ENCODE measurements around the gene STAU1. TPM values are rescaled to one million over a fixed set of nuclear protein-coding genes. Genes with fewer than 3 reads are reported as not detected.
"Not testable (repeated sequence)": the region's sequence is repeated elsewhere in the genome, so short reads cannot be mapped to it uniquely, and the experiment has no call there.

Gene STAU1
- total RNA-seq, 1 experiment from 2014 or later, result 57.7 TPM

GRCh38 chr20:49210101-49210756, 22.1 kb upstream of the STAU1 start:
- in situ Hi-C loops (cut with HindIII; ENCODE audit: low sequenced_read_pairs), result no loop called here
- DNase-seq (ENCODE audit: low spot score), result no peak

GRCh38 chr20:49207076-49207475, 18.9 kb upstream of the STAU1 start:
- no peak for DNase-seq (ENCODE audit: low spot score)

GRCh38 chr20:49203746-49204145, 15.6 kb upstream of the STAU1 start:
- DNase-seq (ENCODE audit: low spot score), result no peak
- in situ Hi-C loops (cut with HindIII; ENCODE audit: low sequenced_read_pairs), result loop anchor here (5.0 kb wide), 2 partner anchors 39 to 51 kb away; no protein-coding TSS in a partner anchor

More at GRCh38 chr20:49207076-49207475, 18.9 kb upstream of the STAU1 start:
- in situ Hi-C loops (cut with HindIII; ENCODE audit: low sequenced_read_pairs), result no loop called here

- in situ Hi-C loops (cut with HindIII; ENCODE audit: low sequenced_read_pairs), result loop anchor here (5.0 kb wide), 2 partner anchors 39 to 51 kb away; no protein-coding TSS in a partner anchor
- no peak for DNase-seq (ENCODE audit: low spot score)
Measured at GRCh38 chr20:49203011-49203410, 14.9 kb upstream of the STAU1 start.

GRCh38 chr20:49199729-49200293, 11.7 kb upstream of the STAU1 start:
- no peak for DNase-seq (ENCODE audit: low spot score)
- in situ Hi-C loops (cut with HindIII; ENCODE audit: low sequenced_read_pairs), result loop anchor here (5.0 kb wide), 2 partner anchors 42 to 48 kb away; no protein-coding TSS in a partner anchor

- DNase-seq (ENCODE audit: low spot score); in situ Hi-C loops (cut with HindIII; ENCODE audit: low sequenced_read_pairs): not testable (repeated sequence)
Measured at GRCh38 chr20:49192944-49193518, 4.9 kb upstream of the STAU1 start.

GRCh38 chr20:49187330-49187850, 744 bp downstream of the STAU1 start:
- DNase-seq (ENCODE audit: low spot score), result peak; percentile 24
- in situ Hi-C loops (cut with HindIII; ENCODE audit: low sequenced_read_pairs), result loop anchor here (10.0 kb wide), 1 partner anchor 53 kb away; no protein-coding TSS in a partner anchor

- DNase-seq (ENCODE audit: low spot score), result peak; percentile 41
- in situ Hi-C loops (cut with HindIII; ENCODE audit: low sequenced_read_pairs), result loop anchor here (10.0 kb wide), 1 partner anchor 52 kb away; no protein-coding TSS in a partner anchor
Measured at GRCh38 chr20:49186535-49187329, 1.4 kb downstream of the STAU1 start.

- no peak for DNase-seq (ENCODE audit: low spot score)
- in situ Hi-C loops (cut with HindIII; ENCODE audit: low sequenced_read_pairs), result loop anchor here (10.0 kb wide), 1 partner anchor 50 kb away; no protein-coding TSS in a partner anchor
Measured at GRCh38 chr20:49185071-49185761, 2.9 kb downstream of the STAU1 start.

GRCh38 chr20:49184691-49185070, 3.5 kb downstream of the STAU1 start:
- in situ Hi-C loops (cut with HindIII; ENCODE audit: low sequenced_read_pairs), result loop anchor here (10.0 kb wide), 1 partner anchor 50 kb away; no protein-coding TSS in a partner anchor
- no peak for DNase-seq (ENCODE audit: low spot score)

- DNase-seq (ENCODE audit: low spot score), result not testable (repeated sequence)
- in situ Hi-C loops (cut with HindIII; ENCODE audit: low sequenced_read_pairs), result loop anchor here (10.0 kb wide), 1 partner anchor 49 kb away; no protein-coding TSS in a partner anchor
Measured at GRCh38 chr20:49184084-49184501, 4.0 kb downstream of the STAU1 start.

GRCh38 chr20:49183444-49183843, 4.7 kb downstream of the STAU1 start:
- in situ Hi-C loops (cut with HindIII; ENCODE audit: low sequenced_read_pairs), result loop anchor here (10.0 kb wide), 1 partner anchor 49 kb away; no protein-coding TSS in a partner anchor
- no peak for DNase-seq (ENCODE audit: low spot score)

GRCh38 chr20:49181265-49181877, 6.8 kb downstream of the STAU1 start:
- in situ Hi-C loops (cut with HindIII; ENCODE audit: low sequenced_read_pairs), result loop anchor here (10.0 kb wide), 1 partner anchor 47 kb away; no protein-coding TSS in a partner anchor
- DNase-seq (ENCODE audit: low spot score), result no peak

GRCh38 chr20:49179368-49180277, 8.5 kb downstream of the STAU1 start:
- DNase-seq (ENCODE audit: low spot score), result no peak
- in situ Hi-C loops (cut with HindIII; ENCODE audit: low sequenced_read_pairs), result loop anchor here (10.0 kb wide), 1 partner anchor 45 kb away; no protein-coding TSS in a partner anchor

GRCh38 chr20:49174183-49174582, 14.0 kb downstream of the STAU1 start:
- DNase-seq (ENCODE audit: low spot score), result no peak
- in situ Hi-C loops (cut with HindIII; ENCODE audit: low sequenced_read_pairs), result no loop called here

- in situ Hi-C loops (cut with HindIII; ENCODE audit: low sequenced_read_pairs), result no loop called here
- no peak for DNase-seq (ENCODE audit: low spot score)
Measured at GRCh38 chr20:49172413-49172812, 15.7 kb downstream of the STAU1 start.

- in situ Hi-C loops (cut with HindIII; ENCODE audit: low sequenced_read_pairs), result no loop called here
Measured at GRCh38 chr20:49171909-49172308, 16.2 kb downstream of the STAU1 start.

More at GRCh38 chr20:49171909-49172308, 16.2 kb downstream of the STAU1 start:
- no peak for DNase-seq (ENCODE audit: low spot score)

All from G401 (cell line).